DMS53 treated with DMSO at 0.1 percent for 48 hours (cell line): Measurements from ENCODE around the gene MCTP1.

Experiments used
- DNase-seq: peaks from one replicate; lab custom pipeline; 2025; ENCODE audit not compliant: unreplicated experiment; lab: John Stamatoyannopoulos, UW

MCTP1 gene

DNA sequence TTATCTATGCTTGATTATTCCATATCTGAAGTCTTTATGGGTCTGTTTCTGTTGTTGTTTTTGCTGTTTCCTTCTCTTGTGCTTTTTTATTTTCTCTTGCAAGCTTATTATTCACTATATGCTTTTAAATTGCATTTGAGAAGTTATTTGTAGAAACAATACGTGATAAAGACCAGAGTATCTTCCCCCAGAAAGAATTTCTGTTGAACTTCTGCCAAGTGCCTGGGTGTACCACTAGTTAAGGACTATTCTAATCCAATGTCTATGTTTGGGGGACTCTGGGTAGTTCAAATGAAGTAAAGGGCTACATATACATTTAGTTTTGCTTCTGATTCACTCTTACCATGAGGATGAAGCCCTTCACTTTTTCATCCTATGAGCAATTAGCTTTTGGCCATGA, 612.1 kb downstream of the MCTP1 start:
- no peak for DNase-seq

GRCh38 chr5:94670726-94671125, 614.2 kb downstream of the MCTP1 start:
- DNase-seq: no peak

DNA sequence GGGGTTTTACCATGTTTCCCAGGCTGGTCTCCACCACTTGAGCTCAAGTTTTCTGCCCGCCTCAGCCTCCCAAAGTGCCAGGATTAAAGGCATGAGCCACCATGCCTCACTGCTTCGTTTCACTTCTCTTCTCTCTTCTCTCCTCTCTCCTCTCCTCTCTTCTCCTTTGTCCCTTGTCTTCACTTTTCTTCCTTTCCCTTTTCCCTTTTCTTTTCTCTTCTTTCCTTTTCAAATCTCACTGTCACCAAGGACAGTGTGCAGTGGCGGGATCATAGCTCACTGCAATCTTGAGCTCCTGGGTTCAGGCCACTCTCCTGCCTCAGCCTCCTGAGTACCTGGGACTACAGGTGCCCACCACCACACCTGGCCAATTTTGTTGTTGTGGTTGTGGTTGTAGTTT, 617.0 kb downstream of the MCTP1 start:
- no peak for DNase-seq

DNA sequence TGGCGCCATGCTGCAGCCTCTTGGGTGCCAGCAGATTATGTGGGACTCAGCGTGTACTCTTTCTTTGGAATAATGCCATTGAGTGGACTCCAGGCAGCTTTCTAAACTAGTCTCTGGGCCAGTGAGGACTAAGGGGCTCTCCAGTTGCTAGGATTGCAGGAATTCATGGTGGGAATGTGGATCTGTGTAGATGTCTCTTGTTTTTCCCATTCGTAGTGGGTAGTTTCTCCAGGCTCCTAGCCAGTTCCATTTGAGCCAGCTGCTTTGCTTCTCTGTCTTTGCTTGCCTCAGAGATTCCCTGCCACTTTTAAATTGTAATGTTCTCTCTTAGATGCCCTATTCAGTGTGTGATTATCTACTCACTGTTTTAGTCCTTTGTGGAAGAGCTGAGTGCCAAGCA, 623.8 kb downstream of the MCTP1 start:
- DNase-seq: no peak

- DNase-seq: no peak
These were observed 624.4 kb downstream of the MCTP1 start for GRCh38 chr5:94660506-94660905.

DNA sequence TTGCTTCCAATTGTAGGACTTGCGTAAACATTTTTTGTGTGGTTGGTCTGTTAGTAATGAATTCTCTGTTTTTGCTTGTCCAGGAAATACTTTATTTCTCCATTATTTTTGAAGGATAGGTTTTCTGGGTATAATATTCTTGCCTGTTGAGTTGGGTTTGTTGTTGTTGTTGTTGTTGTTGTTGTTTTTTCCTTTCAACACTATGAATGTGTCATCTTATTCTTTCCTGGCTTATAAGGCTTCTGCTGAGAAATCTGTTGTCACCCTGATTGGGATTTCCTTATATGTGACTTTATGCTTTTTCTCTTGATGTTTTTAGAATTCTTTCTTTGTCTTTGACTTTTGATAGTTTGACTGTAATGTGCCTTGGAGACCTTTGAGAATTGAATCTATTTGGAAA, 626.6 kb downstream of the MCTP1 start:
- DNase-seq: no peak
